Kidney (tissue), 14 donors: ENCODE results near the gene PLXNA2. TPM values are rescaled to one million over a fixed set of nuclear protein-coding genes. Genes with fewer than 3 reads are reported as not detected.

Experiments
- DNase-seq, 5 donors: peaks; one replicate each; pipeline ENCODE4 v3.0.0-alpha.2; 2013 to 2020
- FAIRE-seq: peaks from 2 replicates; lab custom pipeline; 2012; peaks lifted over from hg19 to GRCh38; lab: Jason Lieb, UNC
- H3K27ac ChIP-seq, 2 donors: one replicate each; pipeline ENCODE4 v1.7.0; 2013; ENCODE audit warnings: low read depth in 2 of 2, low read length in 2 of 2, inconsistent platforms in 1 of 2
- H3K27me3 ChIP-seq: one replicate; pipeline ENCODE4 v1.7.1; 2013; ENCODE audit warnings: low read length, inconsistent platforms; ENCODE audit not compliant: control insufficient read depth, insufficient read depth
- H3K36me3 ChIP-seq, 3 donors: one replicate each; pipeline versions ENCODE4 v1.7.0 to v1.7.1; 2013; ENCODE audit warnings: low read length in 3 of 3, control low read depth in 1 of 3, inconsistent platforms in 1 of 3; ENCODE audit not compliant: insufficient read depth in 3 of 3, control insufficient read depth in 2 of 3
- H3K4me1 ChIP-seq, 3 donors: one replicate each; pipeline versions ENCODE4 v1.7.0 to v1.7.1; 2013; ENCODE audit warnings: low read length in 3 of 3, inconsistent platforms in 1 of 3, low read depth in 1 of 3; ENCODE audit not compliant: control insufficient read depth in 2 of 3, insufficient read depth in 2 of 3
- H3K4me3 ChIP-seq, 3 donors: one replicate each; pipeline versions ENCODE4 v1.7.0 to v1.8.1; 2013; ENCODE audit warnings: low read length in 3 of 3, control low read depth in 1 of 3, inconsistent platforms in 1 of 3
- H3K9ac ChIP-seq, 3 donors: one replicate each; pipeline versions ENCODE4 v1.7.0 to v1.7.1; 2013; ENCODE audit warnings: low read length in 3 of 3, control low read depth in 1 of 3, inconsistent platforms in 1 of 3
- H3K9me3 ChIP-seq, 3 donors: one replicate each; pipeline versions ENCODE4 v1.7.0 to v1.7.1; 2013; ENCODE audit warnings: low read length in 3 of 3, control low read depth in 1 of 3, inconsistent platforms in 1 of 3; ENCODE audit not compliant: control insufficient read depth in 2 of 3, insufficient read depth in 1 of 3
- CTCF ChIP-seq: IDR thresholded peaks from 3 replicates; pipeline ENCODE4 v1.5.1; 2012; ENCODE audit warnings: mild to moderate bottlenecking, moderate library complexity, borderline replicate concordance; ENCODE audit not compliant: insufficient read depth; ENCODE audit errors: extremely low read depth
- intact Hi-C: fragments of 100-400 bp; cut with DNase I; formaldehyde crosslinking; loops from one replicate; pipeline ENCODE4 v1.11.1; 2022
- polyA plus RNA-seq: library from polyadenylated mRNA; stranded (reverse); fragments of 350-450 nt; fragmentation: Illumina TruSeq; extraction: RNeasy Lipid Tissue Mini Kit (QIAGEN cat#74804); gene quantifications from one replicate; pipeline ENCODE4 v1.2.3, GENCODE V29; 2014; ENCODE audit warnings: low read depth, low replicate concordance; ENCODE audit not compliant: insufficient read depth
- total RNA-seq: library from RNA; stranded (reverse); fragmentation: NEBNext Ultra II Directional; extraction: Animal tissue kit (Norgen Biotek cat#: 25700); gene quantifications from one replicate; pipeline ENCODE4 v1.2.1, GENCODE V29; 2021
- donor health status: control.
- donor health status: control.
- donor health status: control.
- donor health status: control.
- donor health status: control.
- donor health status: DM: yes; HTN: yes; CAD: no.
- donor health status: Normal renal cell carcinoma (clear cell type).

PLXNA2 gene
- total and polyA plus RNA-seq, 2 donors from 2014 or later: 2.4 to 27.9 TPM

- no peaks in the 10 kb centered on the region for H3K36me3 ChIP-seq
- DNase-seq (no peak), FAIRE-seq (no peak)
- no peaks in the 10 kb centered on the region for H3K27me3 ChIP-seq
- peaks cover 0 to 6% (median 0%) of the 10 kb centered on the region in 3 donors for H3K9me3 ChIP-seq
- no peaks in the 10 kb centered on the region for H3K4me1 ChIP-seq
- H3K4me3 ChIP-seq: no peak overlapping the region
- H3K27ac ChIP-seq: no peak overlapping the region
- intact Hi-C loops: no loop called here
- no peak overlapping the region for H3K9ac ChIP-seq
- no peak for TF ChIP-seq CTCF
Measured at GRCh38 chr1:208008534-208008933, 235.7 kb downstream of the PLXNA2 start.

DNA sequence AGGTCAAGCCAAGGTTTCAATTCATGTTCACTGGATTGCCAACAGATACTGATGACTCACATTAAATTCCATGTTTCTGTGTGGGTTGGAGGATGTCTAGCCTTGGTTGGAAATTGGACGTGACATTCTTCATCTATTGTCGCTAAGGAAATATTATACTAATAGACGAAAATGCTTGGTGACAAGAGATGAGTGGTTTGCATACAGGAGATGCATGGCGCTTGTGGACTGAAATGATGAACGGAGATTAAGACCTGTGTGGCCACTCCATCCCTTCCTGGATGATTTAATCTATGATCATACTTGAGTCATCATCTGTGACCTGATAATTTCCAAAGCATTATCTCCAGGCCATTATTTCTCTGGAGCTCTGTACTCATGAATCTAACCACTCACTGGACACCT is 236.2 kb downstream of the PLXNA2 start:
- no peak overlapping the region for H3K4me3 ChIP-seq
- FAIRE-seq: no peak

DNA sequence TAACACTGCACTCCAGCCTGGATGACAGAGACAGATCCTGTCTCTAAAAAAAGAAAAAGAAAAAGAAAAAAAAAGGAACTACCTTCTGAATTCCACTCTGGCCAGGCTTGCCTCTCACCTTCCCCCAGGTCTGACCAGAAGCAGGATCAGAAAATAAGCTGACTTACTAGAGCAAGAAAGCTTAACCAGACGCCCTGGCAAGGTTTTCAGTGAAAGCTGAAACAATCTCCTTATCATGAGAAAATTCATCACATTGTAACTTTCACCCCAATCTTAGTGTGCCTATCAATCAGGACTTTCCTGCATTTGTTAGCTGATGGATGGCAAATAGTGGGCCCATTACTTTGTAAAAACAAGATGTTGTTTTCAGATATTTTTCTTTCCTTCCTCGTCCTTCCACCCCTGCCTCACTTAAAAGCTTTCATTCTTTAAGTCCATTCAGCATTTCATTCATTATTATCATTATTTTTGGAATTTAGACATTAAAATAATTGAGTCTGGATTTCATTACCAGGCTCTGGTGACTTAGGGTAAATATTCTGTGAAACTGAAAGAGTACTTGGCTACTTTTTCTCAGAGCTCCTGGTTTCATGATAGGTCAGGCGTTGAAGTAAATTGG is 236.8 kb downstream of the PLXNA2 start:
- TF ChIP-seq CTCF: no peak

More for the DNA sequence above, 236.2 kb downstream of the PLXNA2 start:
- DNase-seq: no peak
- Histone ChIP-seq H3K9me3 (peaks cover 0 to 6% (median 0%) of the 10 kb centered on the region in 3 donors), H3K27me3 (no peaks in the 10 kb centered on the region), H3K9ac (no peak overlapping the region), H3K4me1 (no peaks in the 10 kb centered on the region), H3K27ac (no peak overlapping the region), H3K36me3 (no peaks in the 10 kb centered on the region)
- TF ChIP-seq CTCF: no peak
- intact Hi-C loops: no loop called here

More for the DNA sequence above, 236.8 kb downstream of the PLXNA2 start:
- Histone ChIP-seq H3K27me3 (no peaks in the 10 kb centered on the region), H3K9ac (no peak overlapping the region), H3K4me3 (no peak overlapping the region), H3K36me3 (no peaks in the 10 kb centered on the region), H3K9me3 (peaks cover 0 to 6% (median 0%) of the 10 kb centered on the region in 3 donors), H3K4me1 (no peaks in the 10 kb centered on the region), H3K27ac (no peak overlapping the region)
- intact Hi-C loops: no loop called here
- no peak for DNase-seq
- no peak for FAIRE-seq
